ENCODE results near the gene UNC93B1.

GRCh38 chr11:68032997-68033707 lies 29.3 kb upstream of the UNC93B1 start:
- no peak for TF ChIP-seq CTCF (conservative IDR thresholded peaks at IDR 0.05 in 1 of 2, IDR thresholded peaks at IDR 0.05 in 1 of 2; ENCODE audit: low read depth in 1 of 2, low read length in 2 of 2)
- no peak for TF ChIP-seq EZH2 (IDR thresholded peaks at IDR 0.05; ENCODE audit: low read length, missing control alignments)

Measured in fibroblast of lung (primary cell).